Activated CD8-positive, alpha-beta T cell treated with anti-CD3 and anti-CD28 coated beads for 36 hours (primary cell): ENCODE data around the gene SH3BP2. TPM values are rescaled to one million over a fixed set of nuclear protein-coding genes. Genes with fewer than 3 reads are reported as not detected.
A peak's percentile ranks its signal among the peaks of the same experiment; 100 is the strongest.

Experiments
- ATAC-seq: fragments of 200-7000 bp; cut with Tn5 transposase; one replicate; pipeline ENCODE4 v1.10.0; 2021; ENCODE audit warnings: mild to moderate bottlenecking, moderate library complexity
- CTCF ChIA-PET: fragments of 350-600 bp; sonication (Branson Sonifier 250); formaldehyde crosslinking; loops from one replicate; lab custom pipeline; 2021; ENCODE audit warnings: antibody characterized with exemption; lab: Charles Lee
- POLR2A ChIA-PET: fragments of 350-600 bp; sonication (Branson Sonifier 250); formaldehyde crosslinking; loops from one replicate; lab custom pipeline; 2021; ENCODE audit warnings: antibody characterized with exemption; lab: Charles Lee
- DNase-seq: peaks from one replicate; pipeline ENCODE4 v3.0.0-alpha.2; 2020
- H3K27ac Mint-ChIP-seq: one replicate; pipeline ENCODE4 v1.8.0; 2021; ENCODE audit warnings: mild to moderate bottlenecking, mixed read lengths
- H3K27me3 Mint-ChIP-seq: one replicate; pipeline ENCODE4 v1.8.0; 2021; ENCODE audit warnings: mixed read lengths
- H3K36me3 Mint-ChIP-seq: one replicate; pipeline ENCODE4 v1.8.0; 2021; ENCODE audit warnings: low read depth, mixed read lengths
- H3K4me1 Mint-ChIP-seq: one replicate; pipeline ENCODE4 v1.8.0; 2021; ENCODE audit warnings: low read depth, mixed read lengths
- H3K4me3 Mint-ChIP-seq: one replicate; pipeline ENCODE4 v1.8.0; 2021; ENCODE audit warnings: mild to moderate bottlenecking, moderate library complexity, mixed read lengths
- H3K9me3 Mint-ChIP-seq: one replicate; pipeline ENCODE4 v1.8.0; 2021; ENCODE audit warnings: mixed read lengths
- intact Hi-C: fragments of 100-400 bp; cut with micrococcal nuclease; formaldehyde crosslinking; loops from one replicate; pipeline ENCODE4 v1.10.0; 2022
- total RNA-seq, 2 experiments: library from RNA; stranded (reverse); gene quantifications; one replicate each; pipeline ENCODE4 v1.2.3, GENCODE V29; 2021
- TF ChIP-seq, protein P1 (sequence below): fragments of 200-600 bp; IDR thresholded peaks from one replicate; pipeline ENCODE4 v1.8.0; 2022; ENCODE audit warnings: antibody characterized with exemption, mild to moderate bottlenecking

The SH3BP2 gene
- total RNA-seq, 2 experiments from 2014 or later: 54.8 to 59.0 TPM

DNA sequence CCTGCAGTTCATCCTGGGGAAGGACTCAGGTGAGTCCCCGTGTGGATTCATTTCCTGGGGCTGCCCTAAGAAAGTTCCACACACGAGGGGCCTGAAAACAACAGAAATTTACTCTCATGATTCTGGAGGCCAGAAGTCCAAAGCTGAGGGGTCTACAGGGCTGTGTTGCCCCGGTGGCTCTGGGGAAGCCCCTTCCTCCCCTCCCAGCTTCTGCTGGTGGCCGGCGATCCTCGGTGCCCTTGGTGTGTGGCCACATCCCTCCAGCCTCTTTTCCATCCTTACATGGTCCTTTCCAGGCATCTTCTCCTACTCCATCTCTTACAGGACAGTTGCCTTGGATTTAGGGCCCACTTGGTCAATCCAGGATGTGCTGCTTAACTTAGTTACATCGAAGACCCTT lies 15.1 kb downstream of the SH3BP2 start:
- POLR2A ChIA-PET: interaction anchor here (0.8 to 1.5 kb wide), 2 partner anchors 10 to 148 kb away, joined by 3 to 4 read pairs; no protein-coding TSS in a partner anchor

DNA sequence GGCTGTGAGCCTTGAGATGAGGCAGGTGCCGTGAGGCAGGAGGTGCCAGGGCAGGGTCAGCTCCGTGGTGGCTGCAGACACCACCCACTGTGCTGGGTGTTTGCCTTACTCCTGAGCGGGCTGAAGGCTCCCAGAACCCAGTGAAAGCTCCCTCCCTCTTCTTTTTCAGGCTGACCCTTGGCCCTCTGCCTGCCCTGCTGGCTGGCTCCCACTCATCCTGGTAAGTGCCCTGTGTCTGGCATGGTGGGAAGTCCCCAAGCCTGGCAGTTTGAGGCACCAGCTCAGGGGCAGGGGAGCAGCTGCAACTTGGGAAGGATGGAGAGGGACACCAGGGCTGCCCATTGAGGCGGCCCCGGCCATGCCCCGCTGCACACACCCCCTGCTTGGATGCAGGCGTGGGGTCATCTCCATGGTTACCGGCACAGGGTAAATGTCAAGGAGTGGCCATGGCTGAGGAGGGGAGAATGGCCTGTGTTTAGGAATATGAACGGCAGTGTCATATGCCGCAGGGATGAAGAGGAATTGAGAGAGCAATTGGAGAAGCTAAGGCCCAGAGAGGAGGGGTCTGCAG lies 16.8 kb downstream of the SH3BP2 start:
- TF ChIP-seq, protein P1, sequence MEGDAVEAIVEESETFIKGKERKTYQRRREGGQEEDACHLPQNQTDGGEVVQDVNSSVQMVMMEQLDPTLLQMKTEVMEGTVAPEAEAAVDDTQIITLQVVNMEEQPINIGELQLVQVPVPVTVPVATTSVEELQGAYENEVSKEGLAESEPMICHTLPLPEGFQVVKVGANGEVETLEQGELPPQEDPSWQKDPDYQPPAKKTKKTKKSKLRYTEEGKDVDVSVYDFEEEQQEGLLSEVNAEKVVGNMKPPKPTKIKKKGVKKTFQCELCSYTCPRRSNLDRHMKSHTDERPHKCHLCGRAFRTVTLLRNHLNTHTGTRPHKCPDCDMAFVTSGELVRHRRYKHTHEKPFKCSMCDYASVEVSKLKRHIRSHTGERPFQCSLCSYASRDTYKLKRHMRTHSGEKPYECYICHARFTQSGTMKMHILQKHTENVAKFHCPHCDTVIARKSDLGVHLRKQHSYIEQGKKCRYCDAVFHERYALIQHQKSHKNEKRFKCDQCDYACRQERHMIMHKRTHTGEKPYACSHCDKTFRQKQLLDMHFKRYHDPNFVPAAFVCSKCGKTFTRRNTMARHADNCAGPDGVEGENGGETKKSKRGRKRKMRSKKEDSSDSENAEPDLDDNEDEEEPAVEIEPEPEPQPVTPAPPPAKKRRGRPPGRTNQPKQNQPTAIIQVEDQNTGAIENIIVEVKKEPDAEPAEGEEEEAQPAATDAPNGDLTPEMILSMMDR: no peak
- CTCF ChIA-PET: interaction anchor here (0.9 to 2.3 kb wide), 2 partner anchors 24 to 139 kb away, joined by 3 to 5 read pairs; no protein-coding TSS in a partner anchor
- ATAC-seq: no peak

More for the DNA sequence above, 15.1 kb downstream of the SH3BP2 start:
- Mint-ChIP-seq H3K4me3 (no peak overlapping the region), H3K9me3 (no peaks in the 10 kb centered on the region), H3K4me1 (peaks cover 12% of the 10 kb centered on the region), H3K27ac (no peak overlapping the region), H3K36me3 (peaks cover 10% of the 10 kb centered on the region), H3K27me3 (no peaks in the 10 kb centered on the region)
- CTCF ChIA-PET: no interaction called here
- TF ChIP-seq, protein P1: no peak
- no peak for ATAC-seq
- no peak for DNase-seq
- intact Hi-C loops: no loop called here

DNA sequence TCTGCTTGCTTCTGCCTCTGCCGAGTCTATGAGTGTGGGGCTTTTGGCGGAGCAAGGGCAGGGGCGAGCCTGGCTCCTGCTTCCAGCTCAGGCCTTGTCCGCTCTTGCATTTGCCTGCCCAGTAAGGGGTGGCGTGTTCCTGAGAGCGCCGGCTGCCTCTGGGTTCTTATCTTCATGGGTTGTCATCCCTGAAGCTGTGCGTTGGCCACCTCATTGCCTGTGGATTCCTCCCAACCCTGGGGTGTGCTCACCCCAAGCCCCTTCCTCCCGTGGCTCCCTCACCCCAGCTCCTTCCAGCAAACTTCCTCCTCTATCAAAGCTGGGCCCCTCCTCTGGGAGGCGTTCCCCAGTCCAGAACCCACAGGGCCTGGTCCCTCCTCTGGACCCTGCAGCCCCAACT lies 17.5 kb downstream of the SH3BP2 start:
- ChIA-PET CTCF (interaction anchor here (0.9 to 2.3 kb wide), 5 partner anchors 12 to 139 kb away, joined by 3 to 8 read pairs (median 3); no protein-coding TSS in a partner anchor), POLR2A (interaction anchor here (0.8 to 1.6 kb wide), 4 partner anchors 11 to 22 kb away, joined by 3 to 9 read pairs (median 4); no protein-coding TSS in a partner anchor)
- ATAC-seq (no peak), DNase-seq (no peak)
- H3K4me1 Mint-ChIP-seq: peaks cover 36% of the 10 kb centered on the region
- H3K27ac Mint-ChIP-seq: no peak overlapping the region
- no peak overlapping the region for H3K4me3 Mint-ChIP-seq
- H3K9me3 Mint-ChIP-seq: no peaks in the 10 kb centered on the region
- TF ChIP-seq, protein P1: no peak
- H3K27me3 Mint-ChIP-seq: no peaks in the 10 kb centered on the region
- intact Hi-C loops: no loop called here
- peaks cover 27% of the 10 kb centered on the region for H3K36me3 Mint-ChIP-seq

More for the DNA sequence above, 16.8 kb downstream of the SH3BP2 start:
- Mint-ChIP-seq H3K4me3 (no peak overlapping the region), H3K27me3 (no peaks in the 10 kb centered on the region), H3K36me3 (peaks cover 22% of the 10 kb centered on the region), H3K9me3 (no peaks in the 10 kb centered on the region), H3K27ac (no peak overlapping the region), H3K4me1 (peaks cover 29% of the 10 kb centered on the region)
- POLR2A ChIA-PET: interaction anchor here (0.8 to 1.6 kb wide), 3 partner anchors 11 to 23 kb away, joined by 3 to 9 read pairs (median 3); no protein-coding TSS in a partner anchor
- intact Hi-C loops: no loop called here
- DNase-seq: no peak

DNA sequence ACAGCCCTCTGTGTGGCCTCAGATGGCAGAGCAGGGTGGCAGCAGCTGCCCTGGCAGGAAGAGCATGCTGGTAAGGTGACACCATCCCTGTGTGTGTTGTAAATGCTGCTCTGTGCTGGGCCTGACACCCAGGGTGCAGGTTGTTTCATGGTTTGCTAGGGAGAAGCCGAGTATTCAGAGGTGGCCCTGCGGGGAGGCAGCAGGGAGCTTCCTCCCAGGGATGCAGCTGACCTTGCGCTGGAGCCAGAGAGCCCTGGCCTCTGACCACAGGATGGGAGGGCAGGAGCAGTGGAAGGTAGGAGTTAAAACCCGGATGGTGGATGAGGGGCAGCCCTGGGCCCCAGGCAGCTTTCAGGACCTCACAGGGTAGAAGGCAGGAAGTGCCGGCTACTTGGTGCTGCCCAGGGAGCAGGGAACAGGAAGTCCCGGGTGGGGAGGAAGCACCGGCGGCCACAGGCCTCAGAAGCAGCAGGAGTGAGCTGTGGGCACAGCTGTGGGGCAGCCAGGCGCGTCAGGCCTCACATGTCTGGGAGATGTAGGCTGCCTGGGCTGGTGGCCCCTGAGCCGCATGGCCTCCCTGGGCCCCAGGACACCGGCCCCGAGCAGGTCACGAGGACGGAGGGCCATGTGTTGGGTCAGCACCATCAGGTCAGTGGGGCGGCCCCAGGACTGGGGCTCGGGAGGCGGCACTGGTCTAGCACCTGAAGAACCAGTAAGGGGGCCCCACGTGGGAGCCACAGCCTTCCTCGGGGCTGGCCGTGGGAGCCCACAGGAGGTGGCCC lies 19.1 kb downstream of the SH3BP2 start:
- DNase-seq: peak; percentile 81
- peak; percentile 78 for ATAC-seq
- H3K4me1 Mint-ChIP-seq: peaks cover 50% of the 10 kb centered on the region
- peak overlapping the region; percentile 96 for H3K27ac Mint-ChIP-seq
- ChIA-PET CTCF (interaction anchor here (0.8 to 1.8 kb wide), 9 partner anchors 10 to 56 kb away, joined by 3 to 8 read pairs (median 3); partner anchors contain the start of gene TNIP2), POLR2A (interaction anchor here (0.7 to 2.6 kb wide), 20 partner anchors 9 to 123 kb away, joined by 3 to 11 read pairs (median 4); partner anchors contain the start of gene TNIP2)
- H3K27me3 Mint-ChIP-seq: no peaks in the 10 kb centered on the region
- intact Hi-C loops: no loop called here
- H3K9me3 Mint-ChIP-seq: no peaks in the 10 kb centered on the region
- H3K4me3 Mint-ChIP-seq: peak overlapping the region; percentile 98
- TF ChIP-seq, protein P1: no peak
- H3K36me3 Mint-ChIP-seq: peaks cover 41% of the 10 kb centered on the region
